GM18861 (cell line): ENCODE data around the gene JMJD7.

Experiments
- ATAC-seq: cut with Tn5 transposase; IDR thresholded peaks from one replicate; pipeline ENCODE4 v1.9.1; 2021; ENCODE audit not compliant: unreplicated experiment

Gene JMJD7

GRCh38 chr15:41799488-41799805, 28.4 kb upstream of the JMJD7 start:
- no peak for ATAC-seq

GRCh38 chr15:41801185-41801584, 26.7 kb upstream of the JMJD7 start:
- ATAC-seq: no peak

GRCh38 chr15:41801850-41802455, 25.9 kb upstream of the JMJD7 start:
- no peak for ATAC-seq

GRCh38 chr15:41804361-41804760, 23.5 kb upstream of the JMJD7 start:
- ATAC-seq: no peak

GRCh38 chr15:41804916-41805666, 22.8 kb upstream of the JMJD7 start:
- no peak for ATAC-seq

GRCh38 chr15:41805711-41806110, 22.2 kb upstream of the JMJD7 start:
- no peak for ATAC-seq

- ATAC-seq: no peak
These were observed 21.4 kb upstream of the JMJD7 start for GRCh38 chr15:41806291-41807181.

- ATAC-seq: no peak
These were observed 18.8 kb upstream of the JMJD7 start for GRCh38 chr15:41809121-41809520.

- ATAC-seq: no peak
These were observed 18.2 kb upstream of the JMJD7 start for GRCh38 chr15:41809526-41810220.

- no peak for ATAC-seq
These were observed 17.1 kb upstream of the JMJD7 start for GRCh38 chr15:41810651-41811431.

GRCh38 chr15:41811432-41812195, 16.3 kb upstream of the JMJD7 start:
- ATAC-seq: no peak

GRCh38 chr15:41812820-41813375, 15.0 kb upstream of the JMJD7 start:
- ATAC-seq: no peak

- no peak for ATAC-seq
These were observed 14.5 kb upstream of the JMJD7 start for GRCh38 chr15:41813426-41813825.

GRCh38 chr15:41814534-41814933, 13.4 kb upstream of the JMJD7 start:
- ATAC-seq: no peak

GRCh38 chr15:41816788-41817187, 11.1 kb upstream of the JMJD7 start:
- no peak for ATAC-seq

GRCh38 chr15:41817327-41817726, 10.6 kb upstream of the JMJD7 start:
- ATAC-seq: no peak

- no peak for ATAC-seq
These were observed 10.1 kb upstream of the JMJD7 start for GRCh38 chr15:41817781-41818180.

GRCh38 chr15:41819455-41820050, 8.3 kb upstream of the JMJD7 start:
- no peak for ATAC-seq

- ATAC-seq: no peak
These were observed 7.0 kb upstream of the JMJD7 start for GRCh38 chr15:41820791-41821423.
